Right lobe of liver (tissue), 4 donors: ENCODE measurements around the gene VAMP8.
"Not testable (repeated sequence)": the region's sequence is repeated elsewhere in the genome, so short reads cannot be mapped to it uniquely, and the experiment has no call there.

Experiments
- CTCF ChIP-seq, 4 donors: fragments of 200-600 bp in 3 of 4; fragments of 450-650 bp in 1 of 4; IDR thresholded peaks; one replicate each; pipeline versions ENCODE4 v1.5.1 to v1.8.0; 2016 to 2022; ENCODE audit warnings: antibody characterized with exemption in 4 of 4, mild to moderate bottlenecking in 2 of 4
- POLR2A ChIP-seq: fragments of 450-650 bp; IDR thresholded peaks from one replicate; pipeline ENCODE4 v1.6.1; 2017; ENCODE audit warnings: antibody characterized with exemption, mild to moderate bottlenecking
- donor health status: DM: no; HTN: no; CAD: no.
- donor health status: DM: no; HTN: no; CAD: no.
- donor health status: DM: no; HTN: yes; CAD: no.

- not testable (repeated sequence) for TF ChIP-seq CTCF (IDR thresholded peaks at IDR 0.05)
- peak; percentile 11 for TF ChIP-seq POLR2A
Measured at GRCh38 chr2:85544915-85545779, 32.2 kb upstream of the VAMP8 start.
